Effector memory CD4-positive, alpha-beta T cell (primary cell): ENCODE measurements around the gene HOXC5.

ENCODE experiments used
- DNase-seq, 3 donors: peaks; one replicate each; pipeline ENCODE4 v3.0.0-alpha.2; 2020
- H3K27ac ChIP-seq: 2 replicates; pipeline ENCODE4 v1.7.0; 2013; ENCODE audit warnings: mild to moderate bottlenecking, low read length, moderate library complexity; ENCODE audit not compliant: insufficient read depth, poor library complexity, severe bottlenecking
- H3K27me3 ChIP-seq: replicated peaks from 2 replicates; pipeline ENCODE4 v1.7.0; 2013; ENCODE audit warnings: mild to moderate bottlenecking, low read length; ENCODE audit not compliant: insufficient read depth, control insufficient read depth, poor library complexity, severe bottlenecking
- H3K36me3 ChIP-seq: 2 replicates; pipeline ENCODE4 v1.7.0; 2013; ENCODE audit warnings: mild to moderate bottlenecking, low read length, moderate library complexity; ENCODE audit not compliant: control insufficient read depth, insufficient read depth
- H3K4me1 ChIP-seq: 2 replicates; pipeline ENCODE4 v1.7.0; 2013; ENCODE audit warnings: low read length, mild to moderate bottlenecking; ENCODE audit not compliant: control insufficient read depth, insufficient read depth, poor library complexity, severe bottlenecking
- H3K4me3 ChIP-seq: 2 replicates; pipeline ENCODE4 v1.7.0; 2013; ENCODE audit warnings: low read length, low read depth, mild to moderate bottlenecking; ENCODE audit not compliant: insufficient read depth, poor library complexity, severe bottlenecking
- H3K9me3 ChIP-seq: 2 replicates; pipeline ENCODE4 v1.7.0; 2013; ENCODE audit warnings: mild to moderate bottlenecking, low read length, moderate library complexity; ENCODE audit not compliant: control insufficient read depth

Gene HOXC5

GRCh38 chr12:54044425-54045103 is 11.7 kb downstream of the HOXC5 start:
- Histone ChIP-seq H3K4me1 (peaks cover 13% of the 10 kb centered on the region), H3K27ac (no peak overlapping the region), H3K27me3 (peaks cover 60% of the 10 kb centered on the region), H3K9me3 (no peaks in the 10 kb centered on the region), H3K4me3 (no peak overlapping the region), H3K36me3 (no peaks in the 10 kb centered on the region)
- DNase-seq: no peak

- H3K27ac ChIP-seq: no peak overlapping the region
- peaks cover 60% of the 10 kb centered on the region for H3K27me3 ChIP-seq
- no peak overlapping the region for H3K4me3 ChIP-seq
Measured at GRCh38 chr12:54045401-54045800, 12.6 kb downstream of the HOXC5 start.

GRCh38 chr12:54045868-54046521 is 13.1 kb downstream of the HOXC5 start:
- H3K36me3 ChIP-seq: no peaks in the 10 kb centered on the region
- H3K27me3 ChIP-seq: peaks cover 65% of the 10 kb centered on the region
- DNase-seq: no peak
- no peak overlapping the region for H3K27ac ChIP-seq
- no peak overlapping the region for H3K4me3 ChIP-seq
- peaks cover 18% of the 10 kb centered on the region for H3K4me1 ChIP-seq
- H3K9me3 ChIP-seq: no peaks in the 10 kb centered on the region

More at GRCh38 chr12:54045401-54045800, 12.6 kb downstream of the HOXC5 start:
- no peaks in the 10 kb centered on the region for H3K9me3 ChIP-seq
- H3K36me3 ChIP-seq: no peaks in the 10 kb centered on the region
- DNase-seq: no peak
- peaks cover 18% of the 10 kb centered on the region for H3K4me1 ChIP-seq

- Histone ChIP-seq H3K4me3 (no peak overlapping the region), H3K27ac (no peak overlapping the region), H3K36me3 (no peaks in the 10 kb centered on the region), H3K4me1 (peaks cover 21% of the 10 kb centered on the region), H3K9me3 (no peaks in the 10 kb centered on the region), H3K27me3 (peaks cover 73% of the 10 kb centered on the region)
- no peak for DNase-seq
Measured at GRCh38 chr12:54046809-54047159, 13.9 kb downstream of the HOXC5 start.

- H3K9me3 ChIP-seq: no peaks in the 10 kb centered on the region
- no peak for DNase-seq
- peaks cover 77% of the 10 kb centered on the region for H3K27me3 ChIP-seq
- H3K4me1 ChIP-seq: peaks cover 26% of the 10 kb centered on the region
- H3K4me3 ChIP-seq: no peak overlapping the region
- no peak overlapping the region for H3K27ac ChIP-seq
- no peaks in the 10 kb centered on the region for H3K36me3 ChIP-seq
Measured at GRCh38 chr12:54047160-54047963, 14.5 kb downstream of the HOXC5 start.

GRCh38 chr12:54047964-54048303 is 15.1 kb downstream of the HOXC5 start:
- DNase-seq: no peak
- Histone ChIP-seq H3K36me3 (no peaks in the 10 kb centered on the region), H3K4me3 (no peak overlapping the region), H3K9me3 (no peaks in the 10 kb centered on the region), H3K27me3 (peaks cover 83% of the 10 kb centered on the region), H3K4me1 (peaks cover 32% of the 10 kb centered on the region), H3K27ac (no peak overlapping the region)

GRCh38 chr12:54048406-54049093 is 15.7 kb downstream of the HOXC5 start:
- no peak for DNase-seq
- no peaks in the 10 kb centered on the region for H3K9me3 ChIP-seq
- H3K4me1 ChIP-seq: peaks cover 38% of the 10 kb centered on the region
- peaks cover 89% of the 10 kb centered on the region for H3K27me3 ChIP-seq
- no peak overlapping the region for H3K27ac ChIP-seq
- H3K4me3 ChIP-seq: no peak overlapping the region
- no peaks in the 10 kb centered on the region for H3K36me3 ChIP-seq

GRCh38 chr12:54049108-54049507 is 16.3 kb downstream of the HOXC5 start:
- no peak overlapping the region for H3K4me3 ChIP-seq
- peaks cover 90% of the 10 kb centered on the region for H3K27me3 ChIP-seq
- peaks cover 40% of the 10 kb centered on the region for H3K4me1 ChIP-seq
- H3K27ac ChIP-seq: no peak overlapping the region
- no peaks in the 10 kb centered on the region for H3K9me3 ChIP-seq
- H3K36me3 ChIP-seq: no peaks in the 10 kb centered on the region
- no peak for DNase-seq

- Histone ChIP-seq H3K9me3 (no peaks in the 10 kb centered on the region), H3K27ac (no peak overlapping the region), H3K36me3 (no peaks in the 10 kb centered on the region), H3K4me1 (peaks cover 40% of the 10 kb centered on the region), H3K4me3 (no peak overlapping the region), H3K27me3 (peaks cover 86% of the 10 kb centered on the region)
- DNase-seq: no peak
Measured at GRCh38 chr12:54050482-54050810, 17.6 kb downstream of the HOXC5 start.
